Measurements from ENCODE around the gene FAM83D.
"Not testable (repeated sequence)": the region's sequence is repeated elsewhere in the genome, so short reads cannot be mapped to it uniquely, and the experiment has no call there.

Gene FAM83D

GRCh38 chr20:38935285-38935684 lies 9.1 kb downstream of the FAM83D start:
- DNase-seq (ENCODE audit: low read depth) = no peak

DNA sequence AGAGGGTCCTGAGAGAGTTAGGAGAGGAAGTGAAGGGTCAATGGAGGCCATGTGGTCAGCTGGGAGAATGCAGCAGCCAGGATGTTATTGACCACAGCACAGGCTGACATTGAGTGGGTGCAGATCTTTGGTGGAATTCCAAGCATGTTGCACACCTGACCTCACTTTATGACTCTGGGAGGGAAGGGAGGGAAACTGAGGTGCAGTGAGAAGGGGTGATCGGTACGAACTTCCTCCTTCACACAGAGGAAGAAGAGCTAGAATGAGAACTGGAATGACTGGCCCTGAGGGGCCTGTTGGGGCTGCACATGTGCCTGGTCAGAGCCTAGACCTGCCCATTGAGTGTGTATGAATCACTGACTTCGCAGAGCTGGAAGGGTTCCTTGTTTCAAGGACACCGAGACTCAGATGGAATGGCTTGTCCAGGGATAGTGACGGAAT lies 9.8 kb downstream of the FAM83D start:
- DNase-seq (ENCODE audit: low read depth) = no peak

DNA sequence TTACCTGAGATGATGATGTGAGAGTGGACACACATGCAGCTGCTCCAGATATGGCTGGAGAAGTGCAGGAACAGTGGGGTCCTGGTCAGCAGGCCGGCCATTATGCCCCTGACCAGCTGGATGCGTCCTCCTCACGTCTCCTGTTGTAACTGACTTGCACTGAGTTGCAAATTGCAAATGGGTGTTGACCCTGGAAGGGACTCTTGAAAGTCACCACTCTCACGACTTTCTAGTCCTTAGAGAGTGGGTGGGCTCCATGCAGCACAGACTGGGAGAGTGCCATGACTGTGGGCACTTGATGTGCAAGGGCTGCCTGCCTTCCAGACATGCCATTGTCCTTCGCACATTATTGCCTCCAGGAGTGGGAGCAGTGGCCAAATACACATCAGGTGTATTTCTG lies 10.8 kb downstream of the FAM83D start:
- no peak for DNase-seq (ENCODE audit: low read depth)

DNA sequence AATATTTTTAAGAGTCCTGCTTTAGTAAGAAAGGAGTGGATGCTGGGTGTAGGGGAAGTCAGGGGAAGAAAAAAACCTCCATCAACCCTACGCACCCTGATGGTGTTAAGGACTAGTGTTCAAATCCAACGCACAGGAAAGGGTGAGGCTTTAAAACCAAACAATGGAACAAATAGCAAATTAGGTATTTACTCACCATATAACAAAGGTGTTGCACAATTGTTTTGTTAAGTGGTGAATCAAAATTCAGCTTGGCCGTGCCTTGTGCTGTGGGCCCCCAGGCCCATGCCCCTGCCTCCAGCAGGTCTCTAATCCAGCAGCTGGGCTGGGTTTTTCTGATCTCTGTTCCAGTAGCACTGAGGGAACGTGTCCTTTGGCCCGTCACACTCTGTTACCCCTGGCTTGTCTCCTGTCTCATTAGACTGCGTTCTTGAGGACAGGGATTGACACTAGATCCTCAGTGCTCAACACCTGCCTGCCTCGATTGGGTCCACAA lies 11.8 kb downstream of the FAM83D start:
- DNase-seq (ENCODE audit: low read depth) = no peak

GRCh38 chr20:38939686-38940085 lies 13.5 kb downstream of the FAM83D start:
- DNase-seq (ENCODE audit: low read depth) = no peak

- DNase-seq (ENCODE audit: low read depth) = no peak
Observed at GRCh38 chr20:38940644-38941043, 14.4 kb downstream of the FAM83D start.

DNA sequence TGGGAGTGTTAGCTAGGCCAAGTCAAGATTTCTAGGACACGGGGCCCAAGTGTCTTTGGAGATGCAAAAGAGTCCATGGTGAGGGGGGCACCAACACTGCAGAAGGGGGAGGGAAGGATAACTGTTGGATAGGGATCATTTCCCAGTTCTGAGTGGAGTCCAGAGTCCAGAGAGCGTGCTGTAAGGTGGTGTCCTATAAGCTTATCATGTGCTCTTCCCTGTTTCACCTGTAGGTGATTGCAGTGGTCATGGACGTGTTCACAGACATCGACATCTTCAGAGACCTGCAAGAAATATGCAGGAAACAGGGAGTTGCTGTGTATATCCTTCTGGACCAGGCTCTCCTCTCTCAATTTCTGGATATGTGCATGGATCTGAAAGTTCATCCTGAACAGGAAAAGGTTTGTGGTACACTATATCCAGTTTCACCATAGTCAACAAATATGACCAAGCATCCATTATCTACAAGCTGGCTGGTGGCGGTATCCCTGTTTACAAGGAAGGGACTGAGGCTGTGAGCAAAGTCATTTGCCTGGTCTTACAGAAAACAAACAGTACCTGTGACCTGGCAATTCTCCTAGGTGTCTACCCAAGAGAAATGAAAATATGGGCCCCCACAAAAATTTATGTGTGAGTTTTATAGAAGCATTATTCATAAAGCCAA lies 15.6 kb downstream of the FAM83D start:
- no peak for DNase-seq (ENCODE audit: low read depth)

- no peak for DNase-seq (ENCODE audit: low read depth)
Observed at GRCh38 chr20:38945012-38945411, 18.8 kb downstream of the FAM83D start.

DNA sequence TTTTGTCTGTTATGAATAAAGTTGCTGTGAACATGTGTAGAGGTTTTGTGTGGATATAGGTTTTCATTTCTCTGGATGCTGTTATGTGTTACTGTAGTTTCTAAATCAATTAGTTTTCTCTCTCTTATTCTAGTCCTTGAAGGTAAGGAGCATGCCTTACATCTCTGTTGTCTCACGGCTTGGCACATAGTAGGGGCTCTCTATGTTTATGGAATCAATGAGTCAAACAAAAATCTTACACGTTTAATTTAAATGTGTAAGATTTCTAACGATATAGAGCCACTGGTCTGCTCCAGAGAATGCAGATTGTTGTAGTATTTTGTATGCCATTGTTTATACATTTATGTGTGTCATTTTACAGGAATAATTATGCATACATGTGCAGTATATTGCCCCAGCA lies 20.6 kb downstream of the FAM83D start:
- no peak for DNase-seq (ENCODE audit: low read depth)

- DNase-seq (ENCODE audit: low read depth) = no peak
Observed at GRCh38 chr20:38947931-38948362, 21.7 kb downstream of the FAM83D start.

DNA sequence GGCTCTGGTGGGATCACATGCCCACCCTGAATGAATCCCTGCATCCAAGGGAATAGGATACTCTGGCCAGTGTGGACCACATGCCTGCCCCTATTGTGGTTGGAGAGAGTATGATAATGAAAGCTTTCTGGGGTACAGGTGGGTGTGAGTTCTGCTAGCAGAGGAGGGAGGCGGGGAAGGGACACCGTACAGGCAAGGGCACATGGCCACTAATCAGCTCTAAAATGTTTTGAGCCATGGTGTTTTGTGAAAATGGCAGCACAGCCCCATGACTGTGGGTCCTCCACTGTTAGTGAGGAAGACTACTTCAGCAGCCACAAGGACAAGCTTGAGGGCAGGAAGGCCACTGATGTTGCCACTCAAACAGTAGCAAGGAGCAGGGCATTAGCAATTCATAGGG lies 24.0 kb downstream of the FAM83D start:
- no peak for DNase-seq (ENCODE audit: low read depth)

- no peak for DNase-seq (ENCODE audit: low read depth)
Observed at GRCh38 chr20:38951611-38952010, 25.4 kb downstream of the FAM83D start.

GRCh38 chr20:38952153-38952552 lies 25.9 kb downstream of the FAM83D start:
- no peak for DNase-seq (ENCODE audit: low read depth)

GRCh38 chr20:38953630-38954340 lies 27.6 kb downstream of the FAM83D start:
- DNase-seq (ENCODE audit: low read depth) = no peak

- no peak for DNase-seq (ENCODE audit: low read depth)
Observed at GRCh38 chr20:38957235-38957876, 31.1 kb downstream of the FAM83D start.

DNA sequence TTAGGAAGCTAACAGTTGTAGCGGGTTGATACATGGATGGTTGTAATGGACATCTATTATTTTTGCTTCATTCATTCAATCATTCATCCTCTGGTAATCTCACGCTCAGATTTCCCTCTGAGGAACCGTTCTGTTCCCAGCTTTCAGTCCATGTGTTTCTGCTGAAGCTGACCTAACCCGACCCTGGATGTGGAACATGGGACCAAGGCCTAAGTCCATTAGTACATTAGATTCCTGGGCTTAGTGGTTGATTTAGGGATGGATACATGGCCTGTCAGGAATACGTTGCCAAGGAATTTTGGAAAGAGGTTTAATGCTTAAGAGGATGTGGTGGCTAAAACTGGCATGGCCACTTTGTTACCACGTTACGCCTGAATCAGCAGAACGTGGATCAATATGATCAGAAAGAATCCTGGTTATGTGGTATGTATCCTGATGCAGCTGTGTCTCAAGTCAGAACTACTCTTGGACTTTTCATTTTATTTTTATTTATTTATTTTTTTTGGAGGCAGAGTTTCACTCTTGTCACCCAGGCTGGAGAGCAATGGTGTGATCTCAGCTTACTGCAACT lies 31.8 kb downstream of the FAM83D start:
- no peak for DNase-seq (ENCODE audit: low read depth)

GRCh38 chr20:38960187-38960687 lies 34.0 kb downstream of the FAM83D start:
- DNase-seq (ENCODE audit: low read depth) = not testable (repeated sequence)

DNA sequence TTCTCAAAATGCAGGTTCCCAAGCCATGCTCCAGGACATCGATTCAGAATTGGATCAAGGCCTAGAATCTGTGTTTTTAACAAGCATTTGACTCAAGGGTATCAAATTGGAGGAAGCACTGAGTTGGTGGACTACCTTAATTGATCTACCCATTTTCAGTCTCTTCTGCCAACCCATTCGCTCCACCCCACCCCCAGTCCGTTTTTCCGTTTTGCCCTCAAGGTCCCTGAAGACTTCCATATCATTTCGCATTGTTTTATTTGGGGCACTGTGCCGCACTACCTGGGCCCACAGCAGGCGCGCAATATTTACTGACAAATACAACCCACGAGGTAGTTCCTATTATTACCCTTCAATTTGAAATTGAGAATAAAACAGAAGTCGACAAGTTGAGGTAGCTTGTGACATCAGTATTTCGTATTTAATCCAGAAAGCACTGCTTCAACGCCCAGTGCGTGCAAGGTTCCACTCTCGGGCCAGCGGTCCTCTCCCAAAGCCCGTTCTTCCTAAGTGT lies 35.4 kb downstream of the FAM83D start:
- no peak for DNase-seq (ENCODE audit: low read depth)

DNA sequence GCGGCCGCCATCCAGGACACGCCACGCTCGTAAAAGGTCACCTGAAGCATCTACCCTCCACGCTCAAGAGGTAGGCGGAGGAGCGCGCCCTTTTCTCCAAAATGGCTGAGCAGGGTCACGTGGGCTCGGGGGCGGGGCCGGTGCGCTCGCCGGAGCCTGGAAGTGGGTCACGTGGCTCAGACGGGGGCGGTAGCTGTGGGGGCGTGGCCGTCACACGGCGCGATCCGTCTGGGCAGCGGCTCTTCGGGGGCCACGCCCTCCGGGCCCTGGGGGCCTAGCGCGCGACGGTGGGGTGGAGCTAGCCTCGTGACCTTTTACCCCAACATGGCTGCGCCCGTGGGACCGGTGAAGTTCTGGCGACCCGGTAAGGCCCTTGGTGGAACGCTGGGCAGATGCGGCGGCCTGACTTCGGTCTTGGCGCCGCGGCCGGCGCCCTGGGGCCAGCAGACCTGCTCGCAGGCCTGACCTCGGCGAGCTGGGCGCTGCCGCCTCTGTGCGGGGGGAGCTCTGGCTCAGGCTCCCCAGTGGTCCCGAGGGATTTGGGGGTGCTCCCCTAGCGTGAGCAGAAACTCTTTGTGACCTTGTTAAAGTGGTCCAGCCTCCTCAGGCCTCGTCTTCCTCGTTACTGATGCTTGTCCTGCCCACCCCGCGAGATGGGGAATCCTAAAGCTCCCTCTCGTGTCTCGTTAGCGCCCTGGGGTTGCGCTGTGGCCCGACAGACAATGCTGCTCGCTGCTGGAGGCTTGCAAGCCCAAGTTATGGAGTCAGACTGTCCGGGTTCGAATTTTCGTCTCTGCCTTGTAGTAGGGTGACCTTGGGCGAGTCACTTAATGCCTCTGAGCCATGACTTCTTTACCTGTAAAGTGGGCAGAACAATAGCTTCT lies 36.1 kb downstream of the FAM83D start, which contains the start of gene DHX35:
DHX35 (plus strand) TSS at position 301 of the 884 bp plus-strand sequence; CDS start at position 325, 24 bp downstream.
- DNase-seq (ENCODE audit: low read depth) = peak; percentile 98

- DNase-seq (ENCODE audit: low read depth) = no peak
Observed at GRCh38 chr20:38962928-38963401, 36.7 kb downstream of the FAM83D start.

- DNase-seq (ENCODE audit: low read depth) = no peak
Observed at GRCh38 chr20:38963745-38964144, 37.5 kb downstream of the FAM83D start.

Measured in T follicular helper cell (primary cell).